Colonic mucosa (tissue), 4 donors: ENCODE measurements around the gene SPOCK3. TPM values are rescaled to one million over a fixed set of nuclear protein-coding genes. Genes with fewer than 3 reads are reported as not detected.

Source experiments
- DNase-seq: peaks from one replicate; pipeline ENCODE4 v3.0.0-alpha.2; 2020
- H3K27ac ChIP-seq: fragments of 200-600 bp; one replicate; pipeline ENCODE4 v1.8.0; 2021
- H3K27me3 ChIP-seq: fragments of 200-600 bp; one replicate; pipeline ENCODE4 v1.8.0; 2021
- H3K36me3 ChIP-seq: fragments of 200-600 bp; one replicate; pipeline ENCODE4 v1.8.0; 2021
- H3K4me1 ChIP-seq: fragments of 200-600 bp; one replicate; pipeline ENCODE4 v1.8.0; 2021; ENCODE audit warnings: mild to moderate bottlenecking
- H3K4me3 ChIP-seq: fragments of 200-600 bp; one replicate; pipeline ENCODE4 v1.8.0; 2021
- H3K9ac ChIP-seq, 2 donors: one replicate each; pipeline ENCODE4 v1.7.0; 2013; ENCODE audit warnings: control low read depth in 2 of 2, low read depth in 2 of 2, low read length in 2 of 2
- H3K9me3 ChIP-seq: fragments of 200-600 bp; one replicate; pipeline ENCODE4 v1.8.0; 2021
- CTCF ChIP-seq: fragments of 200-600 bp; IDR thresholded peaks from one replicate; pipeline ENCODE4 v1.8.0; 2022; ENCODE audit warnings: antibody characterized with exemption, mild to moderate bottlenecking
- intact Hi-C: fragments of 100-400 bp; cut with DNase I; formaldehyde crosslinking; loops from one replicate; pipeline ENCODE4 v1.14.1; 2022
- total RNA-seq, 2 donors: library from RNA; stranded (reverse); fragmentation: NEBNext Ultra II Directional in 1 of 2; extraction: Animal tissue kit (Norgen Biotek cat#: 25700) in 1 of 2; gene quantifications; one replicate each; pipeline ENCODE4 v1.2.1, GENCODE V29; 2021
- donor health status: healthy.
- donor health status: DM: no; HTN: no; CAD: no.
- donor health status: DM: no; HTN: no; CAD: no.

Gene SPOCK3
- total RNA-seq, 2 donors from 2014 or later: 0.77 TPM; not detected in 1

GRCh38 chr4:167239627-167240026 is 5.3 kb upstream of the SPOCK3 start:
- Histone ChIP-seq H3K27me3 (peaks cover 5% of the 10 kb centered on the region), H3K36me3 (no peaks in the 10 kb centered on the region), H3K9ac (no peak overlapping the region), H3K4me1 (no peaks in the 10 kb centered on the region), H3K9me3 (no peaks in the 10 kb centered on the region), H3K4me3 (no peak overlapping the region), H3K27ac (no peak overlapping the region)
- no peak for DNase-seq
- intact Hi-C loops: no loop called here
- no peak for TF ChIP-seq CTCF

GRCh38 chr4:167238226-167238625 is 3.9 kb upstream of the SPOCK3 start:
- H3K9ac ChIP-seq: no peak overlapping the region
- H3K27ac ChIP-seq: no peak overlapping the region
- no peaks in the 10 kb centered on the region for H3K36me3 ChIP-seq
- no peaks in the 10 kb centered on the region for H3K9me3 ChIP-seq
- intact Hi-C loops: no loop called here
- H3K4me3 ChIP-seq: no peak overlapping the region
- no peaks in the 10 kb centered on the region for H3K4me1 ChIP-seq
- H3K27me3 ChIP-seq: peaks cover 17% of the 10 kb centered on the region
- DNase-seq: no peak
- no peak for TF ChIP-seq CTCF

- H3K9me3 ChIP-seq: no peaks in the 10 kb centered on the region
- no peak for TF ChIP-seq CTCF
- no peak overlapping the region for H3K27ac ChIP-seq
- H3K4me1 ChIP-seq: no peaks in the 10 kb centered on the region
- DNase-seq: no peak
- intact Hi-C loops: no loop called here
- H3K9ac ChIP-seq: no peak overlapping the region
- no peak overlapping the region for H3K4me3 ChIP-seq
- no peaks in the 10 kb centered on the region for H3K36me3 ChIP-seq
- H3K27me3 ChIP-seq: peaks cover 17% of the 10 kb centered on the region
Measured at GRCh38 chr4:167233685-167234315, 494 bp downstream of the SPOCK3 start.

GRCh38 chr4:167232805-167233684 is 1.2 kb downstream of the SPOCK3 start:
- Histone ChIP-seq H3K27me3 (peaks cover 17% of the 10 kb centered on the region), H3K4me3 (no peak overlapping the region), H3K9ac (no peak overlapping the region), H3K36me3 (no peaks in the 10 kb centered on the region), H3K27ac (no peak overlapping the region), H3K9me3 (no peaks in the 10 kb centered on the region), H3K4me1 (no peaks in the 10 kb centered on the region)
- DNase-seq: no peak
- TF ChIP-seq CTCF: no peak
- intact Hi-C loops: no loop called here

- intact Hi-C loops: no loop called here
Measured at GRCh38 chr4:167230744-167231143, 3.5 kb downstream of the SPOCK3 start.

More at GRCh38 chr4:167230744-167231143, 3.5 kb downstream of the SPOCK3 start:
- no peak for TF ChIP-seq CTCF
- Histone ChIP-seq H3K27ac (no peak overlapping the region), H3K4me3 (no peak overlapping the region), H3K9me3 (no peaks in the 10 kb centered on the region), H3K36me3 (no peaks in the 10 kb centered on the region), H3K4me1 (no peaks in the 10 kb centered on the region), H3K9ac (no peak overlapping the region), H3K27me3 (peaks cover 17% of the 10 kb centered on the region)
- no peak for DNase-seq
